NT2/D1 (cell line): ENCODE results near the gene ORMDL3.

Experiments used
- SUZ12 ChIP-seq: IDR thresholded peaks from 2 replicates; pipeline ENCODE4 v1.6.1; 2011; ENCODE audit not compliant: insufficient read length, insufficient read depth; ENCODE audit errors: extremely low read depth
- YY1 ChIP-seq: IDR thresholded peaks from 2 replicates; pipeline ENCODE4 v1.6.1; 2011; ENCODE audit not compliant: insufficient read length, insufficient read depth
- ZNF274 ChIP-seq: IDR thresholded peaks from 2 replicates; pipeline ENCODE4 v1.6.1; 2011; ENCODE audit warnings: mild to moderate bottlenecking, low read depth, low read length

- TF ChIP-seq SUZ12 (no peak), YY1 (no peak), ZNF274 (no peak)
These were observed 29.3 kb downstream of the ORMDL3 start for GRCh38 chr17:39898088-39898487.
